Umbilical cord (tissue), 2 donors: ENCODE results near the gene PIGW. TPM values are rescaled to one million over a fixed set of nuclear protein-coding genes. Genes with fewer than 3 reads are reported as not detected.

ENCODE experiments used
- DNase-seq: peaks from one replicate; pipeline ENCODE4 v3.0.0-alpha.2; 2015; ENCODE audit warnings: low spot score
- total RNA-seq: library from RNA; depleted of rRNA; stranded (reverse); fragments of >200 nt; gene quantifications from one replicate; pipeline ENCODE4 v1.2.3, GENCODE V29; 2014; ENCODE audit warnings: low replicate concordance; ENCODE audit not compliant: insufficient read depth

The PIGW gene
- total RNA-seq, 1 donor from 2014 or later: 8.2 TPM

DNA sequence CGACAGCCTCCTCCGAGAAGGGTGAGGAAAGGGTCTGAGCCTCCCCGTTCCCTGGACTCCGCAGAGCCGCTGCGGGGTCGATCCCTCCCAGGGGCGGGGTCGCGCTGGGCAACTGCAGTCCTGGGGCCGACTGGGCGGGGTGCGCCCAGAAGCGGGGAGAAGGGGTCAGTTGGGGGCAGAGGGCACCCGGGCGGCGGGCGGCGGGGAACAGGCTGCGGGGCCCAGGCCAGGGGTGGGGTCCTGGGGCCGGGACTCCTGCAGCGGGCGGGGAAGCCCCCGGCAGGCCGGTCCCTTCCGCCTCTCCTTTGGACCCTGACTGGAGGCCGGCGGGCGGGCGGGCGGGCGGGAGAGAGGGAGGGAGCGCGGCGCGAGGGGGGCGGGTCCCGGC is 10.3 kb downstream of the PIGW start:
- DNase-seq: no peak

DNA sequence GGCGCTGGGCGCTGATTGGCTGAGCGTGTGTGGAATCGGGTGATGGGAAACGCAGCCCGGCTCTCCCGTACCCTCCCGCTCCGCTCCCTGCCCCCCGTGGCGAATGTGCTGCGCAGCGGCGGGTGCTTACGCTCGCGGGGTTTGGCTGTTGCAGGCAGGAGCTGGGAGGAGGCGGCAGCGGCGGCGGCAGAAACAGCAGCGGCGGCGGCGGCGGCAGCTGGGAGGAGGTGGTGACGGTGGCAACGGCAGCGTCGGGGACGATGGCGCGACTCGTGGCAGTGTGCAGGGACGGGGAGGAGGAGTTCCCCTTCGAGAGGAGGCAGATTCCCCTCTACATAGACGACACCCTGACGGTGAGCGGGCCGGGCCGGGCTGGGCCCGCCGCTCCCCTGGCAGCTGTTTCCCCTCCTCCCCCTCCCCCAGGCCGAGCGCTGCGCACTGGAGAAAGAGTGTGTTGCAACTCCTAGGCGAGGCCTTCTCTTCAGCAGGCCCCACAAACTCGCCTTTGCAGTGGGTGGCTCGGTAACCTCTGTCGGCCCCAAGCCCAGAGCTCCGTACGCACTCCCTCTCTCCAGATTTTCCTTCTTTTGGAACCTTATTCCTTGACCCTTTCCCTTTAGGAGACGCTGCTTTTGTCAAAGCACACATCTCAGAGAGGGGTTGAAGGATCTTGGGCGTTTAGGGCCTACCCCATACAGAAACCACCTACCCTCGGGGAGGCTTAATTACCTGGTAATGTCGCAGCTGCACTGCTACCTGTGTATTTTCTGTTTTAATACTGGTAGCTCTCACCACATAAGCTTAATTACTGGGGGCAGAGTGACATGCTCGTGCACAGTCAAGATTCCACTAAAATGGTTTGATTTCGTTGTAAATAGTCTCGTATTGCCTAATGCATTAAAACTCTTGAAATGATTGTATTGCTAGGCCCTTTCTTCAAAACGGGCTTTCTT is 11.0 kb downstream of the PIGW start:
- DNase-seq: peak; percentile 98

DNA sequence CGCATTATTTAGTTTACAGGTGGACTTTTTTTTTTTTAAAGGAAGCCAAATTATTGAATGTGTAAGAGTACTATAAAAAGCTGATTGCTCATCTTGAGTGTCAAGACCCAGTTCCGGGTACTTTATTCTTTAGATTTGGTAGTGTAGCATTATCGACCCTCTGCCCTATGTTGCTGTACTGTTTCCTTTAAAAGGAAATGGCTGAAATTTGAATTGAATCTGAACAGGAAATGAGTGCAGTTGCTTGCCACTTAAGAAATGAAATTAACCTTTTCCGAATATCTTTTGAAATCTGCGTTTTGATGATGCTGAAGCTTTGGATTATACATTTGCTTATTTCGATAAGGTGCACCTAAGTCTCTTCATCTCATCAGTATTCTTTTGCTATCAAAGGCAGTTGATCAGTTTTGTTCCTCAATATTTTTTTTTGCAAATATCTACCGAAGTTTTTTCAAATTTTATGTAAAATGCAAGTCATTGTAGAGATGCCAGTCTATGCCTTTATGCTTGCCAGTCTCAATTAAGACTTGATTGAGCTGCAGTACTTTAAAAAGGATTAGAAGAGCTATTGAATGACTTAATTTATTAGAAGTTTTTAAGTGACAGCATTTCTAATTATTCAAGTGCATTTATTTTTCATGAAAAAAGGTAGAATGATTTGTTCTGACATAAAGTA is 11.8 kb downstream of the PIGW start:
- DNase-seq: peak; percentile 12

DNA sequence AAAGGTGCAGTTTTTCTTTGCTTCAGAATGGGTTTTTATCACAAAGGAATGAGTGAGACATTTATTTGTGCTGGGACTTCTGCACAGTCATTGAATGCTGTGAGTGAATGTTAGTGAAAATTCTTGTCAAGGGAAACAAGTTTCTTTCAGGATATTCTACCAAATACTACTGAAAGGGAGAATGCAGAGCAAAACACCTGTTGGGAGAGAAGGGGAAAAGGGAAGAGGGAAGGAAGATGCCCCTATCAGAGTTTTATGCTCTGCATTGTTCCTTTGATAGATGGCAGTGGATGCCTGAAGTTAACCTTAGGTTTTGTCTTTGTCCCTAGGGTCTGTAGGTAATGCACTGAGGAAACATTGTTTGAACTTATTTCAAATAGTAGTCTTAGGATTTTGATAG is 13.0 kb downstream of the PIGW start:
- DNase-seq: no peak

DNA sequence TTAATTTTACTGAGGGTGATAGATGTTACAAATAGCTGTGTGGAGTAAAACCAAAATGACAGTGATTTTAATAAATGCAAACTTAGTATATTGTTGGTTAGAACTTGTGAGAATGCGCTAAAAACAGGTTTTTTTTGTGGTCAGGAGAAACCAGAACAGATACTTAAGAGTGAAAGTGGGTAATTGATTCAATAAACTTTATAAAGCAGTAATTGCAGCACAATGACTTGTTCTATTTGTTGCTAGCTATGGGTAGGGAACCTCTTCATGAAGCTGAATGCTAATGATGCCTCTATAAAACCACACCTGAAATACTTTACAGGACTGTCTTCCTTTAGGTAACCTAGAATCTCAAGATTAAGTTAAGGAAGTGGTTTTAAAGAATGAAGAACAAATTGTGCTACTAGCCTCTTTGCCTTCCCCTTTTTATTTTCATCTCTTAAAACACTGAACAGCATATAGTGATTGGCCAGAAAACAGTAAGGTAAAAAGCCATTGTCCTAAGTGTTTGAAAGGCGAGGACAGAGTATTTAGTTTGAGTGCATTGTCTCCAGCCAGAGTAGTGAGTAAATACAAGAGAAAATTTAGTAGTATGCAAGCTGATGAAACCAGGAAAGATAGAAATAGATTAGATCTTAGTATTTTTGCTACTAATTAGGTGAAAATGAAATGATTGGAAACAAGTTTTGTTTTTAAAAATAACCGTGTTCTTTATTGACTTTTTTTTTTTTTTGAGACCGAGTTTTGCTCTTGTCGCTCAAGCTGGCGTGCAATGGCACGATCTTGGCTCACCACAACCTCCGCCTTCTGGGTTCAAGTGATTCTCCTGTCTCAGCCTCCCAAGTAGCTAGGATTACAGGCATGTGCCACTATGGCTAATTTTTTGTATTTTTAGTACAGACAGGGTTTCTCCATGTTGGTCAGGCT is 16.0 kb downstream of the PIGW start:
- no peak for DNase-seq

DNA sequence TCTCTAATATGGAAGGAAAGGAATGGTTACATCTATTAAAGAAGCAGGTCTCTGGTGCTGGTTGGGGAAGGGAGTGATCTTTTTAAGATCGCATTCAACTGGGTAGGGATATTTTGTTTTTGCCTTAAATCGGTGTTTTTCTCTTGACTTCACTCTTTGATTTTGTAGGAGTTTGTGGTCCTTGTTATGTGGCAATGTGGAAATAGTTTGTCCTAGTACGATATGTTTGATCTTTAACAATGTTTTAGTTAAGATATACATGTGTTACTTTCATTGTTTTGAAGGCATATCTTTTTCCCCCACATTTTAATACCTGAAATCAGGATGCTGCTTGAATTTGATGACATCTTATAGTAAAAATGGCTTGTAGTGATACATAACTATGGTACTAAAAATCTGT is 18.7 kb downstream of the PIGW start:
- no peak for DNase-seq

DNA sequence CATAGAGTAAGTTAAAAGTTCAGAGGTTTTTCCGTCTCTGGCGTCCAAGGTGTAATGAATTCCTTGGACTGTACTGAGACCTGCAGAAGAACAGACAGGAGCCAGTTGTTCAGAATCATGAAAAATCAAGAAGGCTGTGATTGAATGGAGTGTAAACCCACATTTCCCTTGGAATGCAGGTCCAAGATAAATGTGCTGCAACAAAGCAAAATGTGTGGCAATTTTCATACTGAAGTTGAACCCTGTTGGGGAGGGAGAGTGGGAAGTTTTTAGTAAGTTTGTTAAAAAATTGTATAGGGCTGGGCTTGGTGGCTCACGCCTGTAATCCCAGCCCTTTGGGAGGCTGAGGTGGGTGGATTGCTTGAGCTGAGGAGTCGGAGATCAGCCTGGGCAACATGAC is 31.3 kb downstream of the PIGW start:
- no peak for DNase-seq

DNA sequence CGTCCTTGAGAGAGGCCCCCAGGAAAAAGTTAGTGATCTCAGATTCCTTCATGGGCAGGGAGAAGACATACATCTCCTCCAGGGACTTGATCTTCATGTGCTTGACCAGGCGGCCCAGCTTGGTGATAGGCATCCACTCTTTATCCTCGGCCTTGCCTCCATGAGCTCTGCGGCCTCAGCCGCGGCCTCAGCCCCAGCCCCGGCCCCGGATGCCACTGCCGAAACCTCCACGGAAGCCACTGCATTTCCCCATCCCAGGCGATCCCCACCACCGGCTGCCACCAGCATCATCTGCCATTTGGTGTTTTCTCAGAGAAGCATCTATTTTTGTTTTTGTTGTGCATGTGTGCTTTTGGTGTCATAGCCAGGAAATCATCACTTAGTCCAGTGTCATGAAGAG is 40.2 kb downstream of the PIGW start:
- DNase-seq: no peak

DNA sequence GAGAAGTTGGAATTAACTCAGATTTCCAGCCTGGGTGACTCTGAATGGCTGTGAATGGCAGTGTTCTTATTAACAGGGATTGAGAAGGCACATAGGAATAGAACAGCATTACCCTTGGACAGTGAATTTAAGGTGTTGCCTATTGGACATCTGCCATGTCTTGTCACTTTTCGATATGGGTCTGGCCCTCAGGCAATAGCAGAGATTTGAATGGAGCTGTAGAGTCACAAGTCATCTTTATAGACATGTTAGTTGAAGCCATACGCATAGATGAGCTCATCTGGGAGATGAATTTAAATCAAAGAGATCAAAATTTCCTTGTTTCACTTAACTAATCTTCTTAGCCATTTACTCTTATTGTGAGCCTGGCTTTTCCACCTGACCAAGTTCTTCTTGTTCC is 42.0 kb downstream of the PIGW start:
- no peak for DNase-seq

DNA sequence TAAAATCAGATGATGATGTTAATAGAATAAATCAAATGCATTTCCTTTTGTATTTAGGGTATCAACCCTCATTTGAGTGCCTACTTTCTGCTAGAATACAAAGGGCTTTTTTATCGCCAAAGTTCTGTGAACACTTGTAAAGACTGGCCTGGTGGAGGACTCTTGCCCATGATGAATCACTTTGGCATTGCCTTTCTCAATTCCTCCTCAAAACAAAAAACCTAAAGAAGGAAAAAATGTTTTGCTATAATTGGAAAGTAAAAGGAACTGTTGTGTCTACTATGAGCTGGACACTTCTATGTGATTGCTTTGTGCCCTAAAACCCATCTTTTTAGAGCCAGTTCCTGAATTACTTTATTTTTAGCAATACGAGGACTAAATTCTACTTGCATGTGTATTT is 43.9 kb downstream of the PIGW start:
- no peak for DNase-seq

DNA sequence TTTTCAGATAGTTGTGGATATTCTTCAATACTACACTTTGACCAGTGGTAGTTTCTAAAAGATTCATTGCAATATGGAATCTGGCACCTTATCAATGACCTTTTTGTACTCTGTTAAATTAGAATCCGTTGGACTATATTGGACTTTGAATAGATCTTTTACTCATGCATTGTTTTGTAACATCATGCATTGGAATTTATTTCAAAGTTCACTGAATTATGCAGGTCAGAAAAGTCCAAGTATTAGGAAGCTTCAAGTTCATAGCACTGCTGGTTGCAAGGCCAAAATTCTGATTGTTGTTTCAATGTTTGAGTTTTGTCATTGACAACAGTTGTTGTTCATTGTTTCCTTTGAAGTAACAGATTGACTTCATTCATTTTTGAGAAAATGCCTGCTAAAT is 49.0 kb downstream of the PIGW start:
- no peak for DNase-seq

DNA sequence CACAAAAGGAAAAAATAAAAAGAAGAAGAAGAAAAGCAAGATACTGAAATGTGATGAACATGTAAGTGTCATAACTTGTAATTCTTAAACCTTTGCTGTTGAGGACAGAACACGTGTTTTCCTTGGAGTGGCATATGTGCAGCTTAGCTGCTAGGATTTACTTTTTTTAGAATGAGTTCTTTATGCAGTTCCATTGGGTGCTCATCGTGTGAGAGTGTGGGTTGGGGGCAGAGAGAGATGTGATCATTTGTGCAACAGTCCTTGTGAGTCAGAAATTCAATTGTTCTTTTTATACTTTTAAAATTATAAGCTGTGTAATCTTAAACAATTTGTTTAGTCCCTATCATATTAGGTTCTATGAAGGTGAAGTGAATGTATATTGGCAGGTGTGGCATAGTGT is 51.4 kb downstream of the PIGW start:
- DNase-seq: no peak

Other genes starting within 250 kb of the PIGW start
- 1.4 TPM for gene TBC1D3G, start 211.1 kb upstream of the PIGW start, total RNA-seq
- gene TBC1D3H, start 146.6 kb upstream of the PIGW start, total RNA-seq: 1.4 TPM
- gene ZNHIT3, start 48.3 kb upstream of the PIGW start, total RNA-seq: 11.3 TPM
- gene MYO19, start 119 bp upstream of the PIGW start, total RNA-seq: 37.1 TPM
- 86.9 TPM for gene GGNBP2, start 9.9 kb downstream of the PIGW start, total RNA-seq
- 20.2 TPM for gene DHRS11, start 56.9 kb downstream of the PIGW start, total RNA-seq
- 12.0 TPM for gene MRM1, start 66.6 kb downstream of the PIGW start, total RNA-seq